C4-2B (cell line): ENCODE results near the gene SPON1.
A peak's percentile ranks its signal among the peaks of the same experiment; 100 is the strongest.

Experiments used
- H3K27ac ChIP-seq: fragments of 450-650 bp; 2 replicates; pipeline ENCODE4 v1.5.1; 2017
- CTCF ChIP-seq: fragments of 450-650 bp; conservative IDR thresholded peaks from 2 replicates; pipeline ENCODE4 v1.5.1; 2017; ENCODE audit warnings: mild to moderate bottlenecking
- ZFX ChIP-seq: fragments of 450-650 bp; IDR thresholded peaks from 2 replicates; pipeline ENCODE4 v1.6.1; 2017

SPON1 gene

GRCh38 chr11:14182833-14183364 is 220.4 kb downstream of the SPON1 start:
- TF ChIP-seq CTCF (no peak), ZFX (no peak)
- no peak overlapping the region for H3K27ac ChIP-seq

DNA sequence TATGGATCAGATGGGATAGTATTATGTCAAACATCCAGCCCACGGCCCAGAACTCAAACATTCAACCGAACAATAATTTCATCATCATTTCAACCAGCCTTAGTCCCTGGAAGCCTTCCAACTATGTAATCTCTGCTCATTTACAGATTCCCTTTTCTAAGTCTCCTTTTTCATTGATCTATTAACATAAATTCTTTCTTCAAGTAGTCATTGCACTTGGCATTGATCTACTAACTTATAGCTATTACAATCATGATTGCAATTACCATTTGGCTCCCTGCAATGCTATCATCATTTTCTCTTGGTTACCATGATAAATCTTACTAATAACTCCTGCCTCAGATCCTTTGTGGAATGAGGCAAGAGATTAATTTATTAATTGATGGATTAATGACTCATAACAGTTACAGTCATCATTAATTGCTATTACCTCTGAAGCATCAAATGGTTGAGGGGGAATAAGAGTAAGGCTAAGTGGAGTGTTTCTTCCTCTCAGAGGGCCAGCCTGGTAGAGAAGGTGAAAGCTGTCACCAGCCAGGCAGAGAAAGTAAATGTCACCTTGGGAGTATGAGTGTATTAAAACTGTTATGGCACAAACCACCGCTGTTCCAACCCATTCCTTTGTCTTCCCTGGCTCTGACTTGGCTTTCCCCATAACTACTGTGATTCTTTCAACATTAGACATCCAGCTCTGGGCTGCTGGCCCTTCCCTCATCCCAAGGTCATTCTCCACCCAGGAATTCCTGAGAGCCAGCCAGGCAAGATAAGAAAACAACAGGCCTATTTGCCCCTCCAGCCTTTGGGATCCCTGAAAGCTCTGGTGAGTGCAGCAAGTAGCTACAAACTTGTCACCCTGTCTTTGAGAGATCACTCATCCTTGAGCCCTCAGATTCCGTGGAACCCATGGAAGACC is 221.8 kb downstream of the SPON1 start:
- H3K27ac ChIP-seq = no peak overlapping the region
- TF ChIP-seq CTCF (no peak), ZFX (no peak)

DNA sequence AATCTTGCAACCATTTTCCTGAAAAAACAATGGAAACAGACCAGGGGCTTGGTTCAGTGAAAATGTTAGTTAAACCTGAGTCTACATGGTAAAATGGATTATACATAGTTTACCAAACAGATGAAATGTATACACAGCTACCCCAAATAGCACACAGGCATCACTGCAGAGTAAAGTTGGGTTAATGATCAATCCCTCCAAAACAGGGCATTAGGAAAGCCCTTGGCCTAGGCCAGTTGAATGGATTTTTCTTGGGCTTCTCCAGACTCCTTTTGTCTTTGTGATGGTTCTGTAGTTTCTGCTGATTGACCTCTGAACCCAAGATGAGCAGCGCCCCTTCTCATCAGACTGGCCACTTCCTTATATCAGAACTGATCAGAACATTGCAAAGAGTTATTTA is 222.9 kb downstream of the SPON1 start:
- no peak overlapping the region for H3K27ac ChIP-seq
- TF ChIP-seq CTCF (no peak), ZFX (no peak)

DNA sequence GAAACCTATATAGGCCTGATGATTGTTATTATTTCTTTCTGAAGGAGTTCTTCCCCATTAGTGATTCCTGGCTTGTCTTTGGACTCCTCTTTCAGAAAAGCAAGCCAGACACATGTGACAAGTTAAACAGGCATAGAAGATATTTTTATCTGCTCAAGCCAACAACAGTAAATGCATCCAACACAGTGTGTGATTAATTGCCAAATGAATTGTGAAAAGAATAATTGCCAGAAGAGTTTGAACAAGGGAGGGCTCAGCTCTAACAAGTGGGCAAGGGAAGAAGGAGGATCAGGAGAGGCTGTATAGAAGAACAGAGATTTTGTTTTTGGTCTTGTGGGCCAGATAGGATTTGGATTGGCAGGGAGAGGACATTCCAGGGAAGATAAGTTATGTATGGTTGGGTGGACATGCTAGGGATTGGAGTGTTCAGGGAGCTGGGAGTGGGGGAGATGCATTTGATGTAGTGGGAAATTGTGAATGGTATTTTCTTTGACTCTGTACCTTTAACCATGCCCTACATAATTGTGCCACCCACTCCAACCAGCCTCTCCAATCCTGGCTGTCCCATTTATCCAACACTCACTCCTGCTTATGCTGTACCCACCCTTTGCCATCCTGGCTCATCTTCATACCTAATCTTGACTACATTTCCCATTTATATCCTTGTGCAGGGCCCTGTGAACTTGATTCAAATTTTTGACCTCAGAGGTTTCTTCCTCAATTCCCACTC is 223.7 kb downstream of the SPON1 start:
- H3K27ac ChIP-seq = no peak overlapping the region
- no peak for TF ChIP-seq CTCF
- no peak for TF ChIP-seq ZFX

GRCh38 chr11:14189874-14190273 is 227.4 kb downstream of the SPON1 start:
- TF ChIP-seq CTCF (no peak), ZFX (no peak)

DNA sequence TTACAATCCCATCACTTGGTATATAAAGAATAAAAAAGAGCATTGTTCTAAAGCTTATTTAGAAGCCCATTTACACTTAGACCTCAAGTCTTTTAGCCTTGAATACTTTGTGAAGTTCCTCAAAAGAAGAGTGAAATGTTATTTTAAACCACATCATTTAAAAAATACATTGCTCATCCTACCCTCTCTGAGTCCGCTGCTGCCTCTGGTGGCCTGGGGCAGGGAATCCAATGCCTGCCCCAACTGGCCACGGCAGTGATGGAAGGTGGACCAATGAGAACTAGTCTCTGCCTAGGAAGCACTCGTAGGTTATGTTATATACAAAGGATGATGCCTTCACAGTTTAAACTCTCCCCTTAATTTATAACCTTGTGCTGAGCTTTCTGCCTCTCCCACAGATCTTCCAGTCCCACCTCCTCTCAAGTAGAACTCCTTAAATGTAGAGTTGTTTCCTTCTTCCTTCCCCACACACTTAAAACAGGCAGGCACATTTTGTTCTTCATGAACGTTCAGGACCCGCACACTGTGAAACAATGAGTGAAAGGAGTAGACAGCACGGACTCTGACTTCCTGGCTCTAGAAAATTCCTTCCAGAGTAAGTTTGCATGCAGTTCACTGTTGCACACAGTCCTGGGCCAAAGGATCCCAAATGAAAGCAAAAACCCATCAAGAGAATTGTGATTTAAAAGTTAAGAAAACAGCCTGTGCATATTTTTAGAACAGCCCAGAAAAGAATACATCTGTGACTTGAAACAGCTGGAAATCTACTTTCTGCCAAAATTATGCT is 228.7 kb downstream of the SPON1 start:
- no peak overlapping the region for H3K27ac ChIP-seq
- peak; percentile 18; the same call in 1 of the 2 replicates for TF ChIP-seq CTCF
- no peak for TF ChIP-seq ZFX

More at GRCh38 chr11:14189874-14190273, 227.4 kb downstream of the SPON1 start:
- no peak overlapping the region for H3K27ac ChIP-seq
